Mucosa of descending colon (tissue), 3 donors: ENCODE results near the gene SSH2. TPM values are rescaled to one million over a fixed set of nuclear protein-coding genes. Genes with fewer than 3 reads are reported as not detected.

Source experiments
- ATAC-seq: fragments of 200-7000 bp; cut with Tn5 transposase; one replicate; pipeline ENCODE4 v1.9.1; 2020; ENCODE audit warnings: mild to moderate bottlenecking, moderate library complexity
- DNase-seq, 3 donors: peaks; one replicate each; pipeline ENCODE4 v3.0.0-alpha.2; 2020
- H3K36me3 ChIP-seq: fragments of 200-600 bp; one replicate; pipeline ENCODE4 v1.8.0; 2021; ENCODE audit warnings: low read depth, mild to moderate bottlenecking
- H3K4me1 ChIP-seq: fragments of 200-600 bp; one replicate; pipeline ENCODE4 v1.8.0; 2021; ENCODE audit warnings: low read depth, mild to moderate bottlenecking
- H3K4me3 ChIP-seq: fragments of 200-600 bp; one replicate; pipeline ENCODE4 v1.8.0; 2021; ENCODE audit warnings: mild to moderate bottlenecking
- H3K9me3 ChIP-seq: fragments of 200-600 bp; one replicate; pipeline ENCODE4 v1.8.0; 2021; ENCODE audit warnings: mild to moderate bottlenecking
- intact Hi-C, 2 donors: fragments of 100-400 bp; cut with DNase I in 1 of 2; cut with micrococcal nuclease in 1 of 2; formaldehyde crosslinking; loops; one replicate each; pipeline versions ENCODE4 v1.11.0 to v1.11.1; 2022; cut with DNase I, micrococcal nuclease
- total RNA-seq, 3 donors: library from RNA; stranded (reverse); fragmentation: NEBNext Ultra II Directional in 2 of 3; extraction: Animal tissue kit (Norgen Biotek cat#: 25700) in 2 of 3; gene quantifications; one replicate each; pipeline versions ENCODE4 v1.2.1 to v1.2.4, GENCODE V29; 2021 to 2023
- TF ChIP-seq, protein P1 (sequence below): fragments of 200-600 bp; IDR thresholded peaks from one replicate; pipeline ENCODE4 v1.8.0; 2022; ENCODE audit warnings: antibody characterized with exemption, mild to moderate bottlenecking
- donor health status: DM: no; HTN: no; CAD: no; lungs with moderate emphysema.
- donor health status: DM: no; HTN: no; CAD: no.
- donor health status: DM: no; HTN: yes; CAD: no.

SSH2 gene
- total RNA-seq, 3 donors from 2014 or later, result 32.1 to 47.8 (median 40.8) TPM

- Histone ChIP-seq H3K9me3 (no peaks in the 10 kb centered on the region), H3K36me3 (no peaks in the 10 kb centered on the region), H3K4me1 (peaks cover 7% of the 10 kb centered on the region), H3K4me3 (no peak overlapping the region)
- TF ChIP-seq, protein P1, sequence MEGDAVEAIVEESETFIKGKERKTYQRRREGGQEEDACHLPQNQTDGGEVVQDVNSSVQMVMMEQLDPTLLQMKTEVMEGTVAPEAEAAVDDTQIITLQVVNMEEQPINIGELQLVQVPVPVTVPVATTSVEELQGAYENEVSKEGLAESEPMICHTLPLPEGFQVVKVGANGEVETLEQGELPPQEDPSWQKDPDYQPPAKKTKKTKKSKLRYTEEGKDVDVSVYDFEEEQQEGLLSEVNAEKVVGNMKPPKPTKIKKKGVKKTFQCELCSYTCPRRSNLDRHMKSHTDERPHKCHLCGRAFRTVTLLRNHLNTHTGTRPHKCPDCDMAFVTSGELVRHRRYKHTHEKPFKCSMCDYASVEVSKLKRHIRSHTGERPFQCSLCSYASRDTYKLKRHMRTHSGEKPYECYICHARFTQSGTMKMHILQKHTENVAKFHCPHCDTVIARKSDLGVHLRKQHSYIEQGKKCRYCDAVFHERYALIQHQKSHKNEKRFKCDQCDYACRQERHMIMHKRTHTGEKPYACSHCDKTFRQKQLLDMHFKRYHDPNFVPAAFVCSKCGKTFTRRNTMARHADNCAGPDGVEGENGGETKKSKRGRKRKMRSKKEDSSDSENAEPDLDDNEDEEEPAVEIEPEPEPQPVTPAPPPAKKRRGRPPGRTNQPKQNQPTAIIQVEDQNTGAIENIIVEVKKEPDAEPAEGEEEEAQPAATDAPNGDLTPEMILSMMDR, result no peak
- DNase-seq (no peak), ATAC-seq (peak; percentile 64)
- intact Hi-C loops, result no loop called here
Measured at GRCh38 chr17:29837531-29837930, 92.5 kb downstream of the SSH2 start.

DNA sequence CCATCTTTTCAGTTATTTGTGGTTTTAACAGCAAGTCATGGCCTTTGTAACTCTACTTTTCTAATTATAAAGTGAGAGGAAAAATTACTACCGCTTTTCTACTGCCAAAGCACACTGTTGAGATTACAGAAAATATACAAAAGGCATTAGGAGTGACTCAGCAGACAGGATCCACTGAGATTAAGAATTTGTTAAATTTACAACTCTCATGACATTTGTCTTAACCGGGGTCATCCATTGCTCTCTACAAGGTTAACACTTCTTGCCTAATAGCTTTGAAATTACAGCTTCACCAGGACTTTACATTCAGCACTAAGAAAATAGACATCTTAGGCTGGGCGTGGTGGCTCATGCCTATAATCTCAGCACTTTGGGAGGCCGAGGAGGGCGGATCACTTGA, 93.4 kb downstream of the SSH2 start:
- Histone ChIP-seq H3K9me3 (no peaks in the 10 kb centered on the region), H3K36me3 (no peaks in the 10 kb centered on the region), H3K4me1 (peaks cover 7% of the 10 kb centered on the region), H3K4me3 (no peak overlapping the region)
- TF ChIP-seq, protein P1, result no peak
- ATAC-seq (no peak), DNase-seq (no peak)
- intact Hi-C loops, result no loop called here

DNA sequence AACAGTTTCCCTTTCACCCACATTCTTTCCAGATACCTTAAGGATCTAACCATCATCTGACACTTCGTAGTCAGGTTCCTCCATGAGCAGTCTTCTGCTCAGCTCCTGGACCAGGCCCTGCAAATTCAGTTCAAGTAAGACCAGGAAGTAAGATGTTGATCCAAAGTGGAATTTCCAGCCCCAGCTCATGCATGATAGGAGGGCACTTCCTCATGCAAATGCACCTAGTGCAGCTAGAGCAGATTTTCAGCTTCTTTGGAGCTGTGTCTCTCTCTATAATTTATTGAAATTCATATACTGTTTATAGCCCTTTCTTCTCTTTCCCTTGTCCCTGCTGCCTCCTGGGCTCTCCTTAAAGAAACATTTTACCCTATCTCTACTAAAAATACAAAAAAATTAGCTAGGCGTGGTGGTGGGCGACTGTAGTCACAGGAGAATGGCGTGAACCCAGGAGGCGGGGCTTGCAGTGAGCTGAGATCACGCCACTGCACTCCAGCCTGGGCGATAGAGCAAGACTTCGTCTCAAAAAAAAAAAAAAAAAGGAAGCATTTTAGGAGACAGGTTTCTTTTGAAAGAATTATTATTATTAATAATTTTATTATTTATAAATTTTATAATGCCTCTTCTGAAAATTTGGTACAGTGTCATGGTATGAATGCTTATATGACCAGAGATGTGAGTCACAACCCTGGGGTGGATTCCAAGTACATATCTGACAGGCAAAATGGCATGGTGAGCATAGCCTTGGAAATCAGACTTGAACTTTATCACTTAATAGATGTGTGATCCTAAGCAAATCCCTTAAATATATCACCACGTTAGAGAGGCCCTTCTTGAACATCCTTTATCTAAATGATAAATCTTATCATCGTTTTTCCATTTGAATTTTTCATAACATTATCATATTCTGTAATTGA, 94.3 kb downstream of the SSH2 start:
- DNase-seq, result peak in 1 of 3 donors; percentile 64
- no peak overlapping the region for H3K4me3 ChIP-seq
- ATAC-seq, result peak; percentile 90

DNA sequence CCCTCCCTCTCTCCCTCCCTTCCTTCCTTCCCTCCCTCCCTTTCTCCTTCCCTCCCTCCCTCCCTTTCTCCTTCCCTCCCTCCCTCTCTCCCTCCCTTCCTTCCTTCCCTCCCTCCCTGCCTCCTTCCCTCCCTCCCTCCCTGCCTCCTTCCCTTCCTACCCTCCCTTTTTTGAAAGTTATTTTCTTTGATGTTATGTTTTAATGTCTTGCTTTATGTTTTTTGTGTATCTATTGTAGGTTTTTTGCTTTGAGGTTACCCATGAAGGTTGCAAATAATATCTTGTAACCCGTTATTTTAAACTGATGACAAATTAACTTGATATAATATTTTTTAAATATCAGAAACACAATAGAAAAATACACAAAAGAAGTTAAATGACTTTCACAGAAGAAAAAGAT, 96.2 kb downstream of the SSH2 start:
- H3K36me3 ChIP-seq, result no peaks in the 10 kb centered on the region
- intact Hi-C loops, result no loop called here
- H3K4me1 ChIP-seq, result peaks cover 5% of the 10 kb centered on the region
- H3K4me3 ChIP-seq, result no peak overlapping the region
- no peak for ATAC-seq
- no peaks in the 10 kb centered on the region for H3K9me3 ChIP-seq
- DNase-seq, result no peak
- TF ChIP-seq, protein P1, result no peak

More for the DNA sequence above, 94.3 kb downstream of the SSH2 start:
- Histone ChIP-seq H3K4me1 (peaks cover 7% of the 10 kb centered on the region), H3K9me3 (no peaks in the 10 kb centered on the region), H3K36me3 (no peaks in the 10 kb centered on the region)
- intact Hi-C loops, result no loop called here
- TF ChIP-seq, protein P1, result no peak

- DNase-seq (no peak), ATAC-seq (peak; percentile 48)
- H3K36me3 ChIP-seq, result no peaks in the 10 kb centered on the region
- intact Hi-C loops, result no loop called here
- H3K9me3 ChIP-seq, result no peaks in the 10 kb centered on the region
- TF ChIP-seq, protein P1, result no peak
- H3K4me1 ChIP-seq, result peaks cover 26% of the 10 kb centered on the region
- H3K4me3 ChIP-seq, result no peak overlapping the region
Measured at GRCh38 chr17:29828676-29829284, 101.2 kb downstream of the SSH2 start.
